ENCODE measurements around the gene MSI2. TPM values are rescaled to one million over a fixed set of nuclear protein-coding genes. Genes with fewer than 3 reads are reported as not detected.
A peak's percentile ranks its signal among the peaks of the same experiment; 100 is the strongest.

MSI2 gene
- total RNA-seq, 1 donor from 2014 or later: 144 TPM

DNA sequence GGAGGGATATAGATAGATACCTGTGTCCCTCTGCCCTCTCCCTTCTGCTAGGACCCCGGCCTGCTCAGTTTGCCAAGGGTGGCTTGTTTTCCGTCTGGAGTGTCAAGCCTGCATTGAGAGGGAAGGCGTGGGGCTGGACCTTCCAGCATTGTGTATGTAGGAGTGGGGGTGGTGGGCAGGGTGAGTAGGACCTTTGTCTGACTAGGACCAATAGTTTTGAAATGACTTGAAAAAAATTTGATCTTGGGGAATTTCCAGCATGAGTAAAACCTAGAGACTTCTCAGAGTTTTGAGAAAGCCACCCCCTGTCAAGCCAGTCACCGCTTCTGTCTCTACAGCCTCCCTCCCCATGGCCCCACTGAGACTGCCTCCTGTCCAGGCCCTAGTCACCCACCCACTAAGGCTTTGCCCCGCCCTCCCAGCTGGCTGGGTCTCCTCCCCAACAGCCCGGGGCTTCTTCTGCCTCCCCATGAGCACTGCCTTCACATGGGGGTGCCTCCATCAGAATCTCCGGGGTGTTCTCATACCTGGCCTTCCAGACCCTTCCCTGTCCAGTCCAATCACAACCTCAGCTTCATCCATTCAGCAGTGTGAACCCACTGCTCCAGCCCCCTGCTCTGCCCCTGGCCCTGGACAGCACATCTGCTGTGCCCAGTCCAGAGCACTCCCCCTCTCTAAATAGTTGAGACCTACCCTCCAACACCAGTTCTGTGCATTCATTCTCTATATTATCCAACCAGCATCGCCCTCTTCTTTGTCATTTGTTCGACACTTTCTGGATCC is 207.0 kb downstream of the MSI2 start:
- Mint-ChIP-seq H3K4me1 (peaks cover 59% of the 10 kb centered on the region), H3K36me3 (no peaks in the 10 kb centered on the region), H3K4me3 (no peak overlapping the region), H3K27me3 (ENCODE audit: low read depth) (no peaks in the 10 kb centered on the region), H3K27ac (peak overlapping the region; percentile 79), H3K9me3 (no peaks in the 10 kb centered on the region)
- no peak for DNase-seq (ENCODE audit: low spot score in 2 of 2, unreplicated experiment in 2 of 2)
- TF ChIP-seq, protein P1, sequence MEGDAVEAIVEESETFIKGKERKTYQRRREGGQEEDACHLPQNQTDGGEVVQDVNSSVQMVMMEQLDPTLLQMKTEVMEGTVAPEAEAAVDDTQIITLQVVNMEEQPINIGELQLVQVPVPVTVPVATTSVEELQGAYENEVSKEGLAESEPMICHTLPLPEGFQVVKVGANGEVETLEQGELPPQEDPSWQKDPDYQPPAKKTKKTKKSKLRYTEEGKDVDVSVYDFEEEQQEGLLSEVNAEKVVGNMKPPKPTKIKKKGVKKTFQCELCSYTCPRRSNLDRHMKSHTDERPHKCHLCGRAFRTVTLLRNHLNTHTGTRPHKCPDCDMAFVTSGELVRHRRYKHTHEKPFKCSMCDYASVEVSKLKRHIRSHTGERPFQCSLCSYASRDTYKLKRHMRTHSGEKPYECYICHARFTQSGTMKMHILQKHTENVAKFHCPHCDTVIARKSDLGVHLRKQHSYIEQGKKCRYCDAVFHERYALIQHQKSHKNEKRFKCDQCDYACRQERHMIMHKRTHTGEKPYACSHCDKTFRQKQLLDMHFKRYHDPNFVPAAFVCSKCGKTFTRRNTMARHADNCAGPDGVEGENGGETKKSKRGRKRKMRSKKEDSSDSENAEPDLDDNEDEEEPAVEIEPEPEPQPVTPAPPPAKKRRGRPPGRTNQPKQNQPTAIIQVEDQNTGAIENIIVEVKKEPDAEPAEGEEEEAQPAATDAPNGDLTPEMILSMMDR (IDR thresholded peaks at IDR 0.05; ENCODE audit: unreplicated experiment): no peak

DNA sequence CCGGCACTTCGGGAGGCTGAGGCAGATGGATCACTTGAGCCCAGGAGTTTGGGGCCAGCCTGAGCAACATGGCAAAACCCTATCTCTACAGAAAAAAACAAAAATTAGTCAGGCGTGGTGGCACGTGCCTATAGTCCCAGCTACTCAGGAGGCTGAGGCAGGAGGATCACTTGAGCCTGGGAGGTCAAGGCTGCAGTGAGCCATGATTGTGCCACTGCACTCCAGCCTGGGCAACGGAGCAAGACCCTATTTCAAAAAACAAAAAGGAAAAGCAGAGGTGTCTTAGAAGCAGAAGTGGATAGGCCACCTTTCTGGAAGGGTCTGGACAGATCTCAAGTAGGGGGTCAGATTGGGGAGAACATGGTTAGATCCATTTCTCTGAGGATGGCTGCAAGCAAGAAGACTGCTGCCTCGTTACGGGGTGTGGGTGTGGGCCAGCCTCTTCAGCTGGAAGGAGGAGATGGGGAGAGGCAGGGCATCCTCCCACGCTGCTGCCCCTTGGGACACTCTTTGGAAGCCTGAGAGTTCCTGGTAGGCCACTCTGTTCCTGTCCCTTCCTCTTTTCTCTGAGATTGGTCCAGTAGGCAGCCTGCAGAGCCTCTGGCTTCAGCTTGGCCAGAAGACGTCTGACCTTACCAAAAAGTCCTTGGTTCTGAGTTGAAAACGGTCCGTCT is 208.0 kb downstream of the MSI2 start:
- Mint-ChIP-seq H3K27ac (peak overlapping the region; percentile 89), H3K4me1 (peaks cover 57% of the 10 kb centered on the region), H3K9me3 (no peaks in the 10 kb centered on the region), H3K36me3 (no peaks in the 10 kb centered on the region), H3K4me3 (no peak overlapping the region), H3K27me3 (ENCODE audit: low read depth) (no peaks in the 10 kb centered on the region)
- DNase-seq (ENCODE audit: low spot score in 2 of 2, unreplicated experiment in 2 of 2): no peak
- TF ChIP-seq, protein P1 (IDR thresholded peaks at IDR 0.05; ENCODE audit: unreplicated experiment): no peak

DNA sequence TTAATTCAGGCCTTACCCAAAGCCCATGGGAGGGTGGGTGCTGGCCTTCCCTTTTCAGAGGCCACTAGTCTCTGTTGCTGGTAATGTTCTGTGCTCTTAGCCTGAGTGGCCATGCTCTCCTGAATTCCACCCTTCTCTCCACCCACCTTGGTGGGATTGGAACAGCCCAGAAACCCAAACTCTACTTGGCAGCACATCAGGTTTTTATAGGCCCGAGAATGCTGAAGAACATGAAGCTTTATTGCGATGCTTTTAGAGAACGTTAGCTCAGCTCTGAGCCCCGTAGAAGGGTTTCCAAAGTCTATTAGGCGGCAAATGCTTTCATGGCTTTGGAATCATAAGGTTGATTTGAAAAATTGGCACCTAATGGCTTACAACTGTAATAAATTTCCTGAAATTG is 209.3 kb downstream of the MSI2 start:
- no peaks in the 10 kb centered on the region for H3K27me3 Mint-ChIP-seq (ENCODE audit: low read depth)
- DNase-seq (ENCODE audit: low spot score in 2 of 2, unreplicated experiment in 2 of 2): no peak
- peaks cover 61% of the 10 kb centered on the region for H3K4me1 Mint-ChIP-seq
- H3K4me3 Mint-ChIP-seq: no peak overlapping the region
- H3K27ac Mint-ChIP-seq: peak overlapping the region; percentile 89
- peaks cover 3% of the 10 kb centered on the region for H3K36me3 Mint-ChIP-seq
- TF ChIP-seq, protein P1 (IDR thresholded peaks at IDR 0.05; ENCODE audit: unreplicated experiment): no peak
- no peaks in the 10 kb centered on the region for H3K9me3 Mint-ChIP-seq

DNA sequence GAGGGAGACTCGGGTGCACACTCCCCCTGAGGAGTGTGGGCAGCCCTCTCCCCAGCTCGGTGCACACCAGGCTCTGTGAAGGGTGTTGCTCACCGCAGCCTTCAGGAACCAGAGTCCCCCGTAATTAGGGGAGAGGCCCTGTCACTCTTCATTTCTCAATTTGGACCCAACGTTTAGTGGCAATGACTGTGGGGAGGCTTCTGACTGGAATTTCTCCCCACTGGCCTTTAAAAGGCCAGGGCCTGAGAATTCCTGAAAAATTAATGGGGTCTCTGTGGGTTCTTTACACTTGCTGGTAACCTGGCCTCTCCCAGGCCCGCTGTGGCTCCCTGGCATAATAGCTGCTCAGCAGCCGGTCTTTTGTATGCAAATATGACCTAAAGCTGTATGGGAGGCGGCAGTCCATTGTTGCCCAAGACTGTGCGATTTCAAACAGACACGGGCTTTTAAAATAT is 209.7 kb downstream of the MSI2 start:
- peaks cover 3% of the 10 kb centered on the region for H3K36me3 Mint-ChIP-seq
- peaks cover 61% of the 10 kb centered on the region for H3K4me1 Mint-ChIP-seq
- no peak overlapping the region for H3K4me3 Mint-ChIP-seq
- H3K27me3 Mint-ChIP-seq (ENCODE audit: low read depth): no peaks in the 10 kb centered on the region
- H3K9me3 Mint-ChIP-seq: no peaks in the 10 kb centered on the region
- TF ChIP-seq, protein P1 (IDR thresholded peaks at IDR 0.05; ENCODE audit: unreplicated experiment): no peak
- no peak for DNase-seq (ENCODE audit: low spot score in 2 of 2, unreplicated experiment in 2 of 2)
- H3K27ac Mint-ChIP-seq: peak overlapping the region; percentile 89

DNA sequence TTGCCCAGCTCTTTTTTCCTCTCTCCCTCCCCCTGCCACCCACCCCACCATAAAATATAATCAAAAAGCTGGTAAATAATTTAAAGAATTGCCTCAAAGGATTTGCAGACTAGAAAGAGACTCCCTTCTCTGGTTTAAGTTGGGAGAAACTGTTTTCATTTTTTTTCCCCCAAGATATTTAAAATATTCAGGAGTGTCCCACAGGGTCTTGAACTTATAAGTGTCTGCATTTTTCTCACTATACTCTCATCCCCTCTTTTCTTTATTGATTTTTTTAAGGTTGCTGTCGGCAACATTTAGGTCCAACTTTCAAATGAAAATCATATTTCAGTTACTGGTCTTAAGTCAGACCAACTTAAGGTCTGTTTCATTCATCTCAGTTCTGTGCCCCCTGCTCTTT is 210.2 kb downstream of the MSI2 start:
- DNase-seq (ENCODE audit: low spot score in 2 of 2, unreplicated experiment in 2 of 2): no peak
- peaks cover 65% of the 10 kb centered on the region for H3K4me1 Mint-ChIP-seq
- H3K36me3 Mint-ChIP-seq: peaks cover 3% of the 10 kb centered on the region
- H3K27me3 Mint-ChIP-seq (ENCODE audit: low read depth): no peaks in the 10 kb centered on the region
- H3K27ac Mint-ChIP-seq: peak overlapping the region; percentile 89
- TF ChIP-seq, protein P1 (IDR thresholded peaks at IDR 0.05; ENCODE audit: unreplicated experiment): no peak
- no peaks in the 10 kb centered on the region for H3K9me3 Mint-ChIP-seq
- H3K4me3 Mint-ChIP-seq: no peak overlapping the region

All from mesothelial cell of epicardium (in vitro differentiated cells).